Stimulated activated CD8-positive, alpha-beta memory T cell treated with anti-CD3 and anti-CD28 coated beads, Interleukin-4, amount 100 ng/mL, for 1 hour (primary cell): Measurements from ENCODE around the gene GCH1.
"Not testable (repeated sequence)": the region's sequence is repeated elsewhere in the genome, so short reads cannot be mapped to it uniquely, and the experiment has no call there.

Source experiments
- DNase-seq, 2 donors: peaks; one replicate each; pipeline ENCODE4 v3.0.0-alpha.2; 2020; ENCODE audit warnings: low read depth in 2 of 2, low spot score in 1 of 2

GCH1 gene

GRCh38 chr14:54870154-54871090, 32.2 kb downstream of the GCH1 start:
- not testable (repeated sequence) for DNase-seq

- no peak for DNase-seq
Measured at GRCh38 chr14:54867011-54867410, 35.6 kb downstream of the GCH1 start.

- no peak for DNase-seq
Measured at GRCh38 chr14:54866588-54866987, 36.0 kb downstream of the GCH1 start.

GRCh38 chr14:54864526-54864925, 38.1 kb downstream of the GCH1 start:
- DNase-seq: no peak

GRCh38 chr14:54857830-54858269, 44.8 kb downstream of the GCH1 start:
- DNase-seq: no peak

GRCh38 chr14:54856152-54856551, 46.5 kb downstream of the GCH1 start:
- DNase-seq: no peak

- DNase-seq: no peak
Measured at GRCh38 chr14:54854181-54854580, 48.4 kb downstream of the GCH1 start.

- DNase-seq: no peak
Measured at GRCh38 chr14:54853339-54853738, 49.3 kb downstream of the GCH1 start.

- no peak for DNase-seq
Measured at GRCh38 chr14:54852215-54852614, 50.4 kb downstream of the GCH1 start.

GRCh38 chr14:54848910-54849309, 53.7 kb downstream of the GCH1 start:
- no peak for DNase-seq

- DNase-seq: no peak
Measured at GRCh38 chr14:54845641-54846040, 57.0 kb downstream of the GCH1 start.

GRCh38 chr14:54844479-54844878, 58.1 kb downstream of the GCH1 start:
- DNase-seq: no peak

- DNase-seq: no peak
Measured at GRCh38 chr14:54840798-54841197, 61.8 kb downstream of the GCH1 start.

GRCh38 chr14:54840336-54840735, 62.3 kb downstream of the GCH1 start:
- no peak for DNase-seq

- DNase-seq: no peak
Measured at GRCh38 chr14:54839701-54840119, 62.9 kb downstream of the GCH1 start.

- DNase-seq: no peak
Measured at GRCh38 chr14:54838931-54839512, 63.6 kb downstream of the GCH1 start.

GRCh38 chr14:54837508-54838149, 65.0 kb downstream of the GCH1 start:
- no peak for DNase-seq

GRCh38 chr14:54836231-54836630, 66.4 kb downstream of the GCH1 start:
- no peak for DNase-seq

GRCh38 chr14:54834727-54835126, 67.9 kb downstream of the GCH1 start:
- no peak for DNase-seq

GRCh38 chr14:54834081-54834480, 68.5 kb downstream of the GCH1 start:
- no peak for DNase-seq

GRCh38 chr14:54830650-54831049, 72.0 kb downstream of the GCH1 start:
- DNase-seq: no peak
